GM18498 (cell line): ENCODE measurements around the gene SNAPC5.
"Not testable (repeated sequence)": the region's sequence is repeated elsewhere in the genome, so short reads cannot be mapped to it uniquely, and the experiment has no call there.

Source experiments
- ATAC-seq: cut with Tn5 transposase; IDR thresholded peaks from one replicate; pipeline ENCODE4 v1.9.1; 2021; ENCODE audit warnings: mild to moderate bottlenecking, moderate library complexity; ENCODE audit not compliant: unreplicated experiment

SNAPC5 gene

GRCh38 chr15:66494262-66494661, 3.3 kb downstream of the SNAPC5 start:
- ATAC-seq = no peak

- no peak for ATAC-seq
Observed at GRCh38 chr15:66491846-66492245, 5.7 kb downstream of the SNAPC5 start.

- ATAC-seq = no peak
Observed at GRCh38 chr15:66489179-66489791, 8.3 kb downstream of the SNAPC5 start.

GRCh38 chr15:66488525-66488924, 9.0 kb downstream of the SNAPC5 start:
- ATAC-seq = no peak

- no peak for ATAC-seq
Observed at GRCh38 chr15:66486887-66487286, 10.7 kb downstream of the SNAPC5 start.

- ATAC-seq = no peak
Observed at GRCh38 chr15:66484539-66485112, 12.9 kb downstream of the SNAPC5 start.

GRCh38 chr15:66483131-66483566, 14.4 kb downstream of the SNAPC5 start:
- ATAC-seq = no peak

GRCh38 chr15:66482539-66482938, 15.0 kb downstream of the SNAPC5 start:
- no peak for ATAC-seq

GRCh38 chr15:66481107-66481856, 16.3 kb downstream of the SNAPC5 start:
- no peak for ATAC-seq

GRCh38 chr15:66480267-66480666, 17.3 kb downstream of the SNAPC5 start:
- no peak for ATAC-seq

- no peak for ATAC-seq
Observed at GRCh38 chr15:66477011-66477410, 20.6 kb downstream of the SNAPC5 start.

GRCh38 chr15:66476535-66476934, 21.0 kb downstream of the SNAPC5 start:
- ATAC-seq = no peak

GRCh38 chr15:66474963-66475362, 22.6 kb downstream of the SNAPC5 start:
- ATAC-seq = no peak

- no peak for ATAC-seq
Observed at GRCh38 chr15:66474135-66474534, 23.4 kb downstream of the SNAPC5 start.

- ATAC-seq = peak; percentile 89
Observed at GRCh38 chr15:66472176-66472999, 25.2 kb downstream of the SNAPC5 start.

GRCh38 chr15:66470825-66471224, 26.7 kb downstream of the SNAPC5 start:
- ATAC-seq = not testable (repeated sequence)

- ATAC-seq = not testable (repeated sequence)
Observed at GRCh38 chr15:66467162-66468040, 30.2 kb downstream of the SNAPC5 start.

GRCh38 chr15:66465294-66465693, 32.3 kb downstream of the SNAPC5 start:
- ATAC-seq = not testable (repeated sequence)

- no peak for ATAC-seq
Observed at GRCh38 chr15:66462627-66463026, 34.9 kb downstream of the SNAPC5 start.

GRCh38 chr15:66461917-66462316, 35.6 kb downstream of the SNAPC5 start:
- ATAC-seq = no peak
